Stimulated activated CD8-positive, alpha-beta memory T cell treated with anti-CD3 and anti-CD28 coated beads, Interleukin-4, amount 100 ng/mL, for 1 hour (primary cell): Measurements from ENCODE around the gene DNAJC10.

Source experiments
- DNase-seq, 2 donors: peaks; one replicate each; pipeline ENCODE4 v3.0.0-alpha.2; 2020; ENCODE audit warnings: low read depth in 2 of 2, low spot score in 1 of 2

DNAJC10 gene

GRCh38 chr2:182784058-182784706 is 68.1 kb downstream of the DNAJC10 start:
- DNase-seq: no peak

- no peak for DNase-seq
Measured at GRCh38 chr2:182784777-182785176, 68.7 kb downstream of the DNAJC10 start.

GRCh38 chr2:182792441-182792840 is 76.4 kb downstream of the DNAJC10 start:
- DNase-seq: no peak

- DNase-seq: no peak
Measured at GRCh38 chr2:182798736-182799135, 82.7 kb downstream of the DNAJC10 start.

GRCh38 chr2:182804128-182804527 is 88.1 kb downstream of the DNAJC10 start:
- no peak for DNase-seq

- no peak for DNase-seq
Measured at GRCh38 chr2:182807319-182807718, 91.3 kb downstream of the DNAJC10 start.

GRCh38 chr2:182810087-182810486 is 94.0 kb downstream of the DNAJC10 start:
- DNase-seq: no peak

- no peak for DNase-seq
Measured at GRCh38 chr2:182814380-182814779, 98.3 kb downstream of the DNAJC10 start.

- DNase-seq: no peak
Measured at GRCh38 chr2:182814804-182815203, 98.7 kb downstream of the DNAJC10 start.

- DNase-seq: no peak
Measured at GRCh38 chr2:182816866-182817265, 100.8 kb downstream of the DNAJC10 start.

GRCh38 chr2:182817558-182817957 is 101.5 kb downstream of the DNAJC10 start:
- no peak for DNase-seq

GRCh38 chr2:182818501-182818900 is 102.4 kb downstream of the DNAJC10 start:
- DNase-seq: no peak

GRCh38 chr2:182818925-182819324 is 102.9 kb downstream of the DNAJC10 start:
- DNase-seq: no peak

- DNase-seq: no peak
Measured at GRCh38 chr2:182819412-182819811, 103.4 kb downstream of the DNAJC10 start.

GRCh38 chr2:182821182-182821581 is 105.1 kb downstream of the DNAJC10 start:
- DNase-seq: no peak

- DNase-seq: no peak
Measured at GRCh38 chr2:182822733-182823132, 106.7 kb downstream of the DNAJC10 start.

GRCh38 chr2:182824056-182824766 is 108.2 kb downstream of the DNAJC10 start:
- DNase-seq: no peak

GRCh38 chr2:182824767-182825158 is 108.7 kb downstream of the DNAJC10 start:
- no peak for DNase-seq

GRCh38 chr2:182826064-182826463 is 110.0 kb downstream of the DNAJC10 start:
- no peak for DNase-seq

GRCh38 chr2:182826496-182826895 is 110.4 kb downstream of the DNAJC10 start:
- DNase-seq: no peak

GRCh38 chr2:182827182-182827879 is 111.3 kb downstream of the DNAJC10 start:
- no peak for DNase-seq

- no peak for DNase-seq
Measured at GRCh38 chr2:182831101-182831500, 115.0 kb downstream of the DNAJC10 start.
